GM18498 (cell line): ENCODE data around the gene ARL3.
A peak's percentile ranks its signal among the peaks of the same experiment; 100 is the strongest.
"Not testable (repeated sequence)": the region's sequence is repeated elsewhere in the genome, so short reads cannot be mapped to it uniquely, and the experiment has no call there.

ENCODE experiments used
- ATAC-seq: cut with Tn5 transposase; IDR thresholded peaks from one replicate; pipeline ENCODE4 v1.9.1; 2021; ENCODE audit warnings: mild to moderate bottlenecking, moderate library complexity; ENCODE audit not compliant: unreplicated experiment

ARL3 gene

DNA sequence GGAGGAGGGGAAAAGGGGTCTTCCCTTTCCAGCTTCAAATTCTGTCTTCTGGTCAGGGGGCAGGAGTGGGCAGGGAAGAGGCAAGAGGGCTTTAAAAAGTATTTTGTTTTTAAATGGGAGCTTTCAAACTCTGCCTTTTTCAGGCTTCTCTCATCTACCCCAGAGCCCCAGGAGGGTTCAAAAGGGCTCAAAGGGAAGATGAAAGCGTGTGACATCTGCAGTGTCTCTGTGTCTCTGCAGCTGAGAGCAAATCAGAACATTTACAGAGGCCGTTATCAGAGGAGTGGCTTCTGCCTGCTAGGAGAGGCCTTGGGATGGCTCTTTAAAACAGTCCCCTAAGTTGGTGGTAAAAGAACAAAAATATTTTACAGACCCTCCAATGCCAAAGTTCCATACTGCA is 39.6 kb downstream of the ARL3 start:
- ATAC-seq = no peak

- no peak for ATAC-seq
These were observed 40.2 kb downstream of the ARL3 start for GRCh38 chr10:102673819-102674511.

- no peak for ATAC-seq
These were observed 40.9 kb downstream of the ARL3 start for GRCh38 chr10:102673236-102673818.

DNA sequence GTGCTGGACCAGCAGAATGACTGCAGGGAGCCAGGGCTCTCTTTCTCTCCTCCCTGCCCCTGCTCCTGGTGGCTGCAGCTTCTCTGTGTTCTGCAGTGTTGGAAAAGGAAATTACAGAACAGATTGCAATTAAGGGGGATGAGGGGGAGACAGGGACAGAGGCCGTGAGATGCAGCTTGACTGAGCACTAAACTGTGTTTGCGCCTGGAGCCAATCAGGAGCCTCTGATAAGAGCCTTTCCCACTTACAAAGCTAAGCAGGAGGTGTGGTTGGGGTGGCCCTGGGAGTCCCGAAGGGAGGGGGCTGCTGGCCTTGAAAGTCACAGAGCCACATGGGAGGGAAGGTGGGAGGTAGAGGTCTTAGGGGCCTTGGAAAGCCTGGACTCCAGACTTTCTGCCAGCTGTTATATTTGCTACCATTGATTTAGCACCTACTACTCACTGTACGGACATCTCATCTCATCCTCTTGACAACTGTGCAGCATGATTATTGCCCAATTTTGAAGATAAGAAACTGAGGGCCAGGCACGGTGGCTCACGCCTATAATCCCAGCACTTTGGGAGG is 43.2 kb downstream of the ARL3 start:
- no peak for ATAC-seq

- ATAC-seq = no peak
These were observed 44.0 kb downstream of the ARL3 start for GRCh38 chr10:102670065-102670670.

- ATAC-seq = no peak
These were observed 44.8 kb downstream of the ARL3 start for GRCh38 chr10:102669206-102670064.

DNA sequence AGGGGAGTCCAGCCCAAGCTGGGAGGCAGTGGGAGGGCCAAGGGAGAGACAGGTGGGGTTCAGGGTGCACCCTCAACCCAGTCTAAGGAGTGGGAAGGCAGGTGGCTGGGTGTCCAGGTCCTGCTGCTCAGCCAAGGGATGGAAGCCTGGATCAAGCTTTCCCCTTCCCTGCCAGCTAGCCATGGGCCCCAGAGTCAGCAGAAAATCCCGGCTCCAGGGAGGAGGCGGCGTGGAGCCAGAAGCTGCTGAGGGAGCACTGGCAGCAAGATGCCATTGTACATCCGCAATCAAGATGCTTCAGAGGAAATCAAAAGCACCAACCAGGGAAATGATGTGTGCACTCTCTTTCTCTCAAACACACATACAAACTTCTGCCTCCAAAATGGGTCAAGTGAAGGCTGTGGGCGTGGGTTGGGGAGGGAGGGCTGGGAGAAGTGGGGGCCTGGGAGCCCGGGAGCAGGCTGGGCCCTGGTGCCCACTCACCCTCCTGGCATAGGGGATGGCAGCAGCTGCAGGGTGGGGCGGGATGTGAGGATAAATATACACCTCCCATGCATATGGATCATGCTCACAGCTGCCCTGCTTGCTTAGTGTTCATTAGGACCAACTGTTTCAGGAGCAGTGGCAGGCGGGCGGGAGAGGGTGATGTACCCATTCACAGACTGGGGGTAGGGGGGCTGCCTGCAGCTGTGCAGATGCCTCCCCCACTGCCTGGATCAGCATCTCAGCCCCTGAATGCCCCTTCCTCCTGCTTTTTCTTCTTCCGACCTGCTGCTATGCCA is 45.7 kb downstream of the ARL3 start:
- no peak for ATAC-seq

GRCh38 chr10:102667411-102667810 is 46.8 kb downstream of the ARL3 start:
- not testable (repeated sequence) for ATAC-seq

DNA sequence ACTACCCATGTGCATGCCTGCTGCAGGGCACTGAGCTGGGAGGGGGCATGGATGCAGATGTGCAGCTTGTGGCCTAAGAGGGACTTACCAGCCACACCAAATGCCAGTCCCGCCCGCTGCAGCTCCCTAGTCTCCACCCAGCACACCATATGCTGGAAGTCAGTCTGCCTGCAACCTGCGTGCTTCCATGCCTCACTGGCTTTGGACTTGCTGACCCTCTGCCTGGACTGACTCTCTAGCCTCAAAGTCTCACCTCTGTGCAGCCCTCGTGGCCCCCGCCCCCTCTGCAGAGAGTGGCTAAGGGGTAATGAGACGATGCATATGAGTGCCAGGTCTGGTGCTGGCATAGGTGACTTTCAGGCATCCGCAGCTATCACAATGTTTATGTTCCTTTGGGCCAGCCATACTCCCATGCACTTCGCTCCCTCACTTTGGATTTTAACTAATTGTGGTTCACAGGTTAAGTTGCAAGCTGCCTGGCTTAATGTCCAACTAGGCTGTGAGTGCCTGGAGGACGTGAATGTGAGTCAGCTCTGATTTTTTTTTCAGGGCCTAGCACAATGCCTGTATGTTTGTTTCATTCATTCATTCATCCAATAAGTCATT is 48.2 kb downstream of the ARL3 start:
- no peak for ATAC-seq

DNA sequence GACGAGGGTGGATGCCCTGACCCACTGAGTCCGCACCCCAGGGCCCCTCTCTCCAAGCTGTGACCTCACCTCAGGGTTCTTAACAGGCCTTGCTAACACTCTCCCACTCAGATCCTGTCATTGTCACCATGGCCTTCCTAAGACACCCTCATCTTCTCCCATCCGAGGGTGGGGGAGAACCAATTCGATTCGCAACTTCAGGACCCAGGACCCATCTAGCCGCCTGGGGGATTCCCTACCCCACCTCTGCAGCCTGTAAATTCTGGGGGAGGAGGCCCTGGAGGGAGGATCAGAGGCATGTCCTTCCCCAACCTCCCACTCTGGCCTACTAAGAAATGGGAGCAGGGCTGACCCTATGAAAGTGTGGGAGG is 52.6 kb downstream of the ARL3 start:
- no peak for ATAC-seq

- peak; percentile 87 for ATAC-seq
These were observed 53.1 kb downstream of the ARL3 start for GRCh38 chr10:102660888-102661657.

GRCh38 chr10:102658802-102659201 is 55.4 kb downstream of the ARL3 start:
- no peak for ATAC-seq

DNA sequence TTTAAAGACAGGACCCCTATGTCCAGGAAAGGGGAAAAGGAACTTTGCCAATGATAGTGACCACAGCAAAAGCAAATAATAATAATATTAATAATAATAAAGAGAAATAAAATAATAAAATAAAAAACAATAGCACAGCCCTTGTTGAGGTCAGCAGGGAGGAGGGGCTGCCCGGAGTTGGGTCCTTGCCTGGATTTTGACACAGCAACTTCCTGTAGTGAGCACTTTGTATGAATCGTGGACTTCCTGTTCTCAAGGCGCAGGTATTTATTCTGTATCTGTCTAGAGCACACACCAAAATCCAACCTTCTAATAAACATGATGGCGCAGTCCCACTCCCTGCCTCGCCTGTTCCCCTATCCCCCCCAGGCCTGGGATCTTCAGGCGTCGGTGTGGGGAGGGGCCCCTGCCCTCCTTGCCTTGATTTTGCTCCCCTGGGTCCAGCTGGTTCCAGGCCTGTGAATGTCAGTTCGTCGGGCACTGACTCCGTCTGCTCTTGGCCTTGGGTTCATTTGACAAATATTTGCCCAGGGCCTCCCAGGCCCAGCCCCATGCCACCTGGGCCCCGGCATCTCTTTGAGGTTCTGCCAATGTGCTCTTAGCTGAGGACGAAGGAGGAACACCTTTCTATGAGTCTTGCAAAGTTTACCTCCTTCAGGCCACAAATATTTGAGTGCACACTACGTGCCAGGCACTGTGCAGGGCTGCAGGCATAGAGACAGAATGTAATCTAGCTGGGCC is 56.0 kb downstream of the ARL3 start:
- ATAC-seq = no peak

- ATAC-seq = no peak
These were observed 56.7 kb downstream of the ARL3 start for GRCh38 chr10:102657451-102657850.

DNA sequence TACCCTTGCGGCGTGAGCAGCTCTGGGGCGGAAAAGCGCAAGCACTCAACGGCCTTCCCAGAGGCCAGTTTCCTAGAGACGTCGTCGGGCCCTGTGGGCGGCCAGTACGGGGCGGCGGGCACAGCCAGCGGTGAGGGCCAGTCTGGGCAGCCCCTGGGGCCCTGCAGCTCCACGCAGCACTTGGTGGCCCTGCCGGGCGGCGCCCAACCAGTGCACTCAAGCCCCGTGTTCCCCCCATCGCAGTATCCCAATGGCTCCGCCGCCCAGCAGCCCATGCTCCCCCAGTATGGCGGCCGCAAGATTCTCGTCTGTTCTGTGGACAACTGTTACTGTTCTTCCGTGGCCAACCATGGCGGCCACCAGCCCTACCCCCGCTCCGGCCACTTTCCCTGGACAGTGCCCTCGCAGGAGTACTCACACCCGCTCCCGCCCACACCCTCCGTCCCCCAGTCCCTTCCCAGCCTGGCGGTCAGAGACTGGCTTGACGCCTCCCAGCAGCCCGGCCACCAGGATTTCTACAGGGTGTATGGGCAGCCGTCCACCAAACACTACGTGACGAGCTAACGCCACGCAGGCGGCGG is 57.3 kb downstream of the ARL3 start:
- no peak for ATAC-seq

GRCh38 chr10:102656026-102656425 is 58.2 kb downstream of the ARL3 start:
- ATAC-seq = no peak

DNA sequence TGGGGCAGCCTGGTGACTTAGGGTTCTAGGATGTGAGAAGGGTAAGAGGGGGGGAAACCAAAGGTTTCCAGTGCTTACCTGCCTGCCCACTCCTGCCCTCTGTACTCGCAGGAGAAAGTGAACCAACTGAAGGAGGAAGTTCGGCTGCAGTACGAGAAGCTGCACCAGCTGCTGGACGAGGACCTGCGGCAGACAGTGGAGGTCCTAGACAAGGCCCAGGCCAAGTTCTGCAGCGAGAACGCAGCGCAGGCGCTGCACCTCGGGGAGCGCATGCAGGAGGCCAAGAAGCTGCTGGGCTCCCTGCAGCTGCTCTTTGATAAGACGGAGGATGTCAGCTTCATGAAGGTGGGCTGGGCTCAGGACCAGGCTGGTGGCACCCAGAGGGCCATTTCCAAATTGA is 59.2 kb downstream of the ARL3 start:
- ATAC-seq = no peak

- no peak for ATAC-seq
These were observed 59.6 kb downstream of the ARL3 start for GRCh38 chr10:102654566-102654965.
